Measurements from ENCODE around the gene MPHOSPH8. TPM values are rescaled to one million over a fixed set of nuclear protein-coding genes. Genes with fewer than 3 reads are reported as not detected.
A peak's percentile ranks its signal among the peaks of the same experiment; 100 is the strongest.

Gene MPHOSPH8
- polyA plus RNA-seq, 3 donors, result 2.1 to 13.5 (median 5.3) TPM

DNA sequence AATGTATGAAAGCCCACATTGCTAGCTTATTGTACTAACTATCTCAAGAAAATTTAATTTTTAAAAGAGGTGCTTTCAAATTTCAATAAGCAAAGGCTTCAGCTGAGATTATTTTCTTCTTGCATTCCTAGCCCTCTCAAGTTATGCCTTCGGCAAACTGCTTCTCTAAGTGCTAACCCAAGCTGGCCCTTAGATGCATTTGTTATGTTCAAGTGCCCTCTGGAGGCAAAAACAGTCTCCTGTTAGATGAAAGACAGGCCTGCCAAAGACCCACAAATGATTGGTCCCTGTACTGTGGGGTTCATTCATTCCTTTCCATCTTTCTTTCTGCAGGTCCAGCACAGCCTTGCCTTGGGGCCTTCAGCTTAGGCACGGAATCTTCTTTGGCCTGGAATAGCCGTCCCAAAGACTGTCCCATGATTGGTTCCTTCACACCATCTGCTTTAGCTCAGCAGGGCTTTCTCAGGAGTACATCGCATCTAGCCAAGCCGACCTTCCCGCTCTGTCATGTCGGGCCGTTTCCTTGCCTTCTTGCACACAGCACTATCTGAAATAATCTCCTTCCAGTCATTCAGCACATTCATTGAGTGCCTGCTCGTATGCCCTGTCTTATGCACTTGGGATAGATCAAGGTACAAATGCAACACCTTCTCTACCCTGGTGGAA, 45.7 kb upstream of the MPHOSPH8 start:
- H3K79me2 ChIP-seq (ENCODE audit: insufficient read depth, low read length), result no peaks in the 10 kb centered on the region
- 80% methylated on average over 9 of the region's 9 CpGs for WGBS (ENCODE audit: insufficient coverage)
- peaks cover 11 to 12% of the 10 kb centered on the region in 2 donors for H3K4me1 ChIP-seq (ENCODE audit: control insufficient read depth in 1 of 2, insufficient read depth in 2 of 2, low read length in 2 of 2)
- intact Hi-C loops (cut with micrococcal nuclease), result no loop called here
- H3K4me3 ChIP-seq (replicated peaks in 1 of 3; ENCODE audit: low read depth in 2 of 3, low read length in 3 of 3), result peak overlapping the region in 1 of 3 experiments; percentile 67
- peak overlapping the region; percentile 64 for H2AFZ ChIP-seq (ENCODE audit: insufficient read depth, low read depth, low read length, poor library complexity, severe bottlenecking)
- peaks cover 0 to 13% of the 10 kb centered on the region in 2 donors for H3K9me3 ChIP-seq (replicated peaks in 1 of 2; ENCODE audit: control insufficient read depth in 1 of 2, insufficient read depth in 1 of 2, low read length in 2 of 2)
- Mint-ChIP-seq H3K27me3 (ENCODE audit: low read depth in 3 of 3) (peaks cover 8 to 15% (median 12%) of the 10 kb centered on the region in 3 donors), H3K36me3 (no peaks in the 10 kb centered on the region), H3K9me3 (peaks cover 12 to 36% (median 26%) of the 10 kb centered on the region in 7 donors), H3K27ac (peak overlapping the region in 3 of 7 donors; percentile 30 to 68 (median 51)), H3K4me1 (peaks cover 20% of the 10 kb centered on the region), H3K4me3 (peak overlapping the region in 1 of 2 donors; percentile 79)
- no peak for DNase-seq
- H3K9ac ChIP-seq (ENCODE audit: insufficient read depth, low read length, poor library complexity, severe bottlenecking), result no peak overlapping the region
- H4K20me1 ChIP-seq (ENCODE audit: insufficient read depth, low read length), result no peaks in the 10 kb centered on the region
- no peak overlapping the region for H3K27ac ChIP-seq (ENCODE audit: low read depth in 1 of 2, low read length in 2 of 2)
- TF ChIP-seq, protein P1, sequence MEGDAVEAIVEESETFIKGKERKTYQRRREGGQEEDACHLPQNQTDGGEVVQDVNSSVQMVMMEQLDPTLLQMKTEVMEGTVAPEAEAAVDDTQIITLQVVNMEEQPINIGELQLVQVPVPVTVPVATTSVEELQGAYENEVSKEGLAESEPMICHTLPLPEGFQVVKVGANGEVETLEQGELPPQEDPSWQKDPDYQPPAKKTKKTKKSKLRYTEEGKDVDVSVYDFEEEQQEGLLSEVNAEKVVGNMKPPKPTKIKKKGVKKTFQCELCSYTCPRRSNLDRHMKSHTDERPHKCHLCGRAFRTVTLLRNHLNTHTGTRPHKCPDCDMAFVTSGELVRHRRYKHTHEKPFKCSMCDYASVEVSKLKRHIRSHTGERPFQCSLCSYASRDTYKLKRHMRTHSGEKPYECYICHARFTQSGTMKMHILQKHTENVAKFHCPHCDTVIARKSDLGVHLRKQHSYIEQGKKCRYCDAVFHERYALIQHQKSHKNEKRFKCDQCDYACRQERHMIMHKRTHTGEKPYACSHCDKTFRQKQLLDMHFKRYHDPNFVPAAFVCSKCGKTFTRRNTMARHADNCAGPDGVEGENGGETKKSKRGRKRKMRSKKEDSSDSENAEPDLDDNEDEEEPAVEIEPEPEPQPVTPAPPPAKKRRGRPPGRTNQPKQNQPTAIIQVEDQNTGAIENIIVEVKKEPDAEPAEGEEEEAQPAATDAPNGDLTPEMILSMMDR (IDR thresholded peaks at IDR 0.05), result no peak
- H3K4me2 ChIP-seq (replicated peaks; ENCODE audit: extremely low read depth, low read length, poor library complexity, severe bottlenecking), result peak overlapping the region; percentile 60
- no peaks in the 10 kb centered on the region for H3K36me3 ChIP-seq (replicated peaks in 1 of 2; ENCODE audit: control insufficient read depth in 1 of 2, insufficient read depth in 2 of 2, low read length in 2 of 2)
- H3K27me3 ChIP-seq (ENCODE audit: control insufficient read depth in 2 of 2, insufficient read depth in 2 of 2, low read length in 2 of 2), result peaks cover 6% of the 10 kb centered on the region in 2 donors

DNA sequence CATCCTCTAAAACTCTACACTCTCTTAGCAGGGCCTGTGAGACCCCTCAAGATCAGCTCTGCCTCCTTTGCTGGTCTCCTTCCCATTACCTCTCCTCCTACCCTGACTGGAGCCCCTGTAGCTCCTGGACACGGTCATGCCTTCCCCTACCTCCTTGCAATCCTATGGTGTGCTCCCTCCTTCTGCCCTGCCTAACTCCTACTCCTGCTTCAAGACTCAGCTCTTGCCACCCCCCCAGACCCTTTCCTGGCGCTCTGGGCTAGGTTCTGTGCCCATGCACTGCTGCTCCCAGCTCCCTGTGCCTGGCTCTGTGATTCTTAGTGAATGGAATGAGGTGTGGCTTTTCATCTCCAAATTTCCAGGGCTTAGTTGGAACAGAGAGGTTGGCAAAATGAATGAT, 44.1 kb upstream of the MPHOSPH8 start:
- Mint-ChIP-seq H3K27me3 (ENCODE audit: low read depth in 3 of 3) (peaks cover 5 to 12% (median 7%) of the 10 kb centered on the region in 3 donors), H3K36me3 (no peaks in the 10 kb centered on the region), H3K4me3 (no peak overlapping the region), H3K27ac (no peak overlapping the region), H3K9me3 (peaks cover 10 to 32% (median 20%) of the 10 kb centered on the region in 7 donors), H3K4me1 (peaks cover 20% of the 10 kb centered on the region)
- Histone ChIP-seq H3K9ac (ENCODE audit: insufficient read depth, low read length, poor library complexity, severe bottlenecking) (no peak overlapping the region), H3K4me2 (replicated peaks; ENCODE audit: extremely low read depth, low read length, poor library complexity, severe bottlenecking) (no peak overlapping the region), H3K9me3 (replicated peaks in 1 of 2; ENCODE audit: control insufficient read depth in 1 of 2, insufficient read depth in 1 of 2, low read length in 2 of 2) (peaks cover 0 to 13% of the 10 kb centered on the region in 2 donors), H3K36me3 (replicated peaks in 1 of 2; ENCODE audit: control insufficient read depth in 1 of 2, insufficient read depth in 2 of 2, low read length in 2 of 2) (no peaks in the 10 kb centered on the region), H3K79me2 (ENCODE audit: insufficient read depth, low read length) (no peaks in the 10 kb centered on the region), H3K4me3 (replicated peaks in 1 of 3; ENCODE audit: low read depth in 2 of 3, low read length in 3 of 3) (no peak overlapping the region), H3K27me3 (ENCODE audit: control insufficient read depth in 2 of 2, insufficient read depth in 2 of 2, low read length in 2 of 2) (peaks cover 3 to 6% of the 10 kb centered on the region in 2 donors), H3K4me1 (ENCODE audit: control insufficient read depth in 1 of 2, insufficient read depth in 2 of 2, low read length in 2 of 2) (peaks cover 11 to 12% of the 10 kb centered on the region in 2 donors), H2AFZ (ENCODE audit: insufficient read depth, low read depth, low read length, poor library complexity, severe bottlenecking) (no peak overlapping the region), H4K20me1 (ENCODE audit: insufficient read depth, low read length) (no peaks in the 10 kb centered on the region), H3K27ac (ENCODE audit: low read depth in 1 of 2, low read length in 2 of 2) (no peak overlapping the region)
- TF ChIP-seq, protein P1 (IDR thresholded peaks at IDR 0.05), result no peak
- intact Hi-C loops (cut with micrococcal nuclease), result no loop called here
- DNase-seq, result no peak
- WGBS (ENCODE audit: insufficient coverage), result 88% methylated on average over 1 of the region's 2 CpGs

Measured in CD14-positive monocyte (primary cell).